Peyer's patch (tissue), 4 donors: Measurements from ENCODE around the gene ARPP21.

Experiments used
- POLR2A ChIP-seq, 2 donors: fragments of 450-650 bp; IDR thresholded peaks; one replicate each; pipeline ENCODE4 v1.5.1; 2017; ENCODE audit warnings: antibody characterized with exemption in 2 of 2, mild to moderate bottlenecking in 2 of 2, moderate library complexity in 2 of 2
- TF ChIP-seq, protein P1 (sequence below), 6 experiments: fragments of 450-650 bp in 4 of 6; fragments of 200-600 bp in 2 of 6; sonication (generic) in 1 of 6; IDR thresholded peaks; one replicate each; pipeline ENCODE4 v1.5.1; 2017 to 2019; ENCODE audit warnings: antibody characterized with exemption in 6 of 6, mild to moderate bottlenecking in 3 of 6, moderate library complexity in 1 of 6

DNA sequence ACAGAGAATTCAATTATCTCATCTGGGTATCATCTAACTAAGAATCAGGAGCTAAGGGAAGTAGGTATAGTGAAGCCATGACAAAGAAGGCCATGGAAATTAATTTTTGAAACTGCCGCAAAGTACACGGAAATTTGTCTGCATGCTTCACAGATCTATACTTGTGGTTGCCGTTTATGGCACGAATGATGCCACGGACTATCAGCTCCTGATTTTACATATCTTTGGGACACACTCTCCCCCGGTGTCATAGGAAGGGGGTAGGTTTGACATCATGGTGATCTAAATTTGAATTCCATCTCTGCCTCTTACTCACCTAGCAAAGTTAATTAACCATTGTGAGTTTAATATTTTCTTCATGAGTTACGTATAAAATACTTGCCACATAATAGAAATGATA, 14.0 kb downstream of the ARPP21 start:
- TF ChIP-seq, protein P1, sequence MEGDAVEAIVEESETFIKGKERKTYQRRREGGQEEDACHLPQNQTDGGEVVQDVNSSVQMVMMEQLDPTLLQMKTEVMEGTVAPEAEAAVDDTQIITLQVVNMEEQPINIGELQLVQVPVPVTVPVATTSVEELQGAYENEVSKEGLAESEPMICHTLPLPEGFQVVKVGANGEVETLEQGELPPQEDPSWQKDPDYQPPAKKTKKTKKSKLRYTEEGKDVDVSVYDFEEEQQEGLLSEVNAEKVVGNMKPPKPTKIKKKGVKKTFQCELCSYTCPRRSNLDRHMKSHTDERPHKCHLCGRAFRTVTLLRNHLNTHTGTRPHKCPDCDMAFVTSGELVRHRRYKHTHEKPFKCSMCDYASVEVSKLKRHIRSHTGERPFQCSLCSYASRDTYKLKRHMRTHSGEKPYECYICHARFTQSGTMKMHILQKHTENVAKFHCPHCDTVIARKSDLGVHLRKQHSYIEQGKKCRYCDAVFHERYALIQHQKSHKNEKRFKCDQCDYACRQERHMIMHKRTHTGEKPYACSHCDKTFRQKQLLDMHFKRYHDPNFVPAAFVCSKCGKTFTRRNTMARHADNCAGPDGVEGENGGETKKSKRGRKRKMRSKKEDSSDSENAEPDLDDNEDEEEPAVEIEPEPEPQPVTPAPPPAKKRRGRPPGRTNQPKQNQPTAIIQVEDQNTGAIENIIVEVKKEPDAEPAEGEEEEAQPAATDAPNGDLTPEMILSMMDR (IDR thresholded peaks at IDR 0.05), result no peak
- no peak for TF ChIP-seq POLR2A (IDR thresholded peaks at IDR 0.05)
